ENCODE results near the gene GLG1.

GLG1 gene

DNA sequence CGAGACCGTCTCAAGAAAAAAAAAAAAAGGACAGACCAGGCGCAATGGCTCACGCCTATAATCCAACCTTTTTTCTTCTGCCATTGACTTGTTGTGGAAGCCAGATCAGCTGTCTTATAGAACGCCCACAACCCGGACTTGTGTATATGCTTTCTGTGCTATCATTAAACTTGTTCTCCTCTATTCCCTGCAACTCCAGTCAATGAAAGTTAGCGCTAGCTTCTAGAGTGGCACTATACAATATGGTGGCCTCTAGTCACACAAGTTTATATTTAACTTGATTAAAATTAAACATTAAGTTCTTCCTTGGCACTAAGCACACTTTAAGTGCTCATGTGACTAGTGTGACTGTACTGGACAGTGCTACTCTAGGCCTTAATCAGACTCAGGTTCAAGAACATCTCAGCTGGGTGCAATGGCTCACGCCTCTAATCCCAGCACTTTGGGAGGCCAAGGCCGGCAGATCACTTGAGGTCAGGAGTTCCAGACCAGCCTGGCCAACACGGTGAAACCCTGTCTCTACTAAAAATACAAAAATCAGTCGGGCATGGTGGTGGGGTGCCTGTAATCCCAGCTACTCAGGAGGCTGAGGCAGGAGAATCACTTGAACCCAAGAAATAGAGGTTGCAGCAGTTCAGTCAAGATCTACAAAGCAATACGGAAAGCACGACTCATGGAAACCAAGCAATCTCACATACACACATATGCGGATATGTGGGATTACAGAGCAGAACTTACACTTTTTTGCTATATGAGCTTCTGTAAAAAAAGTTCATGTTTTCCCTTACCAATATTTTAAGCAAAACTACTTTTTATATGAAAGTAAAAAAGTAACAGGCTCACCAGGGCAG lies 18.8 kb upstream of the GLG1 start:
- H3K27ac ChIP-seq: no peak overlapping the region
- TF ChIP-seq, protein P1, sequence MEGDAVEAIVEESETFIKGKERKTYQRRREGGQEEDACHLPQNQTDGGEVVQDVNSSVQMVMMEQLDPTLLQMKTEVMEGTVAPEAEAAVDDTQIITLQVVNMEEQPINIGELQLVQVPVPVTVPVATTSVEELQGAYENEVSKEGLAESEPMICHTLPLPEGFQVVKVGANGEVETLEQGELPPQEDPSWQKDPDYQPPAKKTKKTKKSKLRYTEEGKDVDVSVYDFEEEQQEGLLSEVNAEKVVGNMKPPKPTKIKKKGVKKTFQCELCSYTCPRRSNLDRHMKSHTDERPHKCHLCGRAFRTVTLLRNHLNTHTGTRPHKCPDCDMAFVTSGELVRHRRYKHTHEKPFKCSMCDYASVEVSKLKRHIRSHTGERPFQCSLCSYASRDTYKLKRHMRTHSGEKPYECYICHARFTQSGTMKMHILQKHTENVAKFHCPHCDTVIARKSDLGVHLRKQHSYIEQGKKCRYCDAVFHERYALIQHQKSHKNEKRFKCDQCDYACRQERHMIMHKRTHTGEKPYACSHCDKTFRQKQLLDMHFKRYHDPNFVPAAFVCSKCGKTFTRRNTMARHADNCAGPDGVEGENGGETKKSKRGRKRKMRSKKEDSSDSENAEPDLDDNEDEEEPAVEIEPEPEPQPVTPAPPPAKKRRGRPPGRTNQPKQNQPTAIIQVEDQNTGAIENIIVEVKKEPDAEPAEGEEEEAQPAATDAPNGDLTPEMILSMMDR (conservative IDR thresholded peaks at IDR 0.05): no peak
- no peak for TF ChIP-seq ZFX (IDR thresholded peaks at IDR 0.05)

DNA sequence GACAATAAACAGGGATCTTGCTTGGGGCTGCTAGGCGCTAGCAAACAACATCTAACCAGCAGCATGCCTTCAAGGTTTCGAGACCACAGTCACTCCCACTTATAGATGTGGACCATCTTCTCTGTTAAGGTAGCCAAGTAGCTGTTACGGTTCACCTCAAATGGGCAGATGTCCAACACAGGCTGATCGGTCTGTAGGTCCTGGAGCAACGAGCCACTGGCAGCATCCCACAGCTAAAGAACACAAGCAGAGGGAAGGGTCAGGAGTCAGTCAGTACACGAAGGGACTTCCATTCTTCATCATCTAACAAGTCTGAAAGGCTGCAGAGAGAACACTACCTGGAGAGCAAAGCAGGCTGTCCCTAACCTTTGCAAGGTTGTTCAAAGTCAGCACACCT lies 16.9 kb upstream of the GLG1 start:
- no peak overlapping the region for H3K27ac ChIP-seq
- TF ChIP-seq ZFX (IDR thresholded peaks at IDR 0.05): no peak
- TF ChIP-seq, protein P1 (conservative IDR thresholded peaks at IDR 0.05): no peak

DNA sequence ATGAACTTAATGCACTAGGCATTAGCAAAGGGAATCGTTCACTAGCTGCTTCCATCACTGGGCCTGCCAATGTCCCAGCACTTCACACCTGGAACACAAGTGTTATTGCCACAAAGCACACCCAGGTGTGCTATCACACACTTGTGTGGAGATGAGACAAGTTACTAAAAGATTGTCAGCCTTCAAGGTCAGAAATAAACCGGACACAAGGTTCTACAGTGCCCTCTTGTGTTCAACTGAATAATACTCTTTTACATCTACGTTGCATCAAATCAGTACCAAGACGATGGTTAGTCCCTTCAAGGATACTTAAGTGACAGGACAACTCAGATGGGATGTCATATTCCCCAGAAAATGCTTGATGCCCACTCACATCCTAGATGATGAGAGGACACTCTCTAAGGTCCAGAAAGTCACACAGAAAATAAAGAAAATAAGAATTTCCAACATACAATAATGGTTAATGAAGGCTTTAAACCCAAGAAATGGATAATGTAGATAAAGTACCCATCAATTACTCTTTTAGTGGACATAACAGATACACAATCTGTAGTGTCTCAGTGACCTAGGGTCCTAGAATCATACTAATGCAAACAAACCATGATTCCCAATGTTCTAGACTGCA lies 16.4 kb upstream of the GLG1 start:
- no peak overlapping the region for H3K27ac ChIP-seq
- TF ChIP-seq, protein P1 (conservative IDR thresholded peaks at IDR 0.05): peak; percentile 79
- no peak for TF ChIP-seq ZFX (IDR thresholded peaks at IDR 0.05)

DNA sequence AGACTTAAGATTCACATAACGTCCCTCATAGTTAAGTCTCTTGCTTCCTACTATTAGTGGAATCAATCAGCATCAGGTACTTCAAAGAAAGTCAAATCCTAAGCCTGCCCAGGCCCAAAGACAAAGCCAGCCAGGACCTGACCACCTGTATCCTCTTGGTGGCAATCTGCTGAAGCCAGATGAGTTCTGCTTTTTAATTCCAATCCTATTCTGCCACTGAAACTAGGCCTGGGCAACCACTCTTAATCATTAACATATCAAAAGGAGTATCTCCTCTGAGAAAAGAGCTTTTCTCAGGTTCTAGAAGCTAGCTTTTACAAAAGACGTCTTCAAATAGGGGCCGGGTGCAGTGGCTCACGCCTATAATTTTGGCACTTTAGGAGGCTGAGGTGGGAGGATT lies 15.1 kb upstream of the GLG1 start:
- no peak overlapping the region for H3K27ac ChIP-seq
- TF ChIP-seq, protein P1 (conservative IDR thresholded peaks at IDR 0.05): no peak
- TF ChIP-seq ZFX (IDR thresholded peaks at IDR 0.05): no peak

DNA sequence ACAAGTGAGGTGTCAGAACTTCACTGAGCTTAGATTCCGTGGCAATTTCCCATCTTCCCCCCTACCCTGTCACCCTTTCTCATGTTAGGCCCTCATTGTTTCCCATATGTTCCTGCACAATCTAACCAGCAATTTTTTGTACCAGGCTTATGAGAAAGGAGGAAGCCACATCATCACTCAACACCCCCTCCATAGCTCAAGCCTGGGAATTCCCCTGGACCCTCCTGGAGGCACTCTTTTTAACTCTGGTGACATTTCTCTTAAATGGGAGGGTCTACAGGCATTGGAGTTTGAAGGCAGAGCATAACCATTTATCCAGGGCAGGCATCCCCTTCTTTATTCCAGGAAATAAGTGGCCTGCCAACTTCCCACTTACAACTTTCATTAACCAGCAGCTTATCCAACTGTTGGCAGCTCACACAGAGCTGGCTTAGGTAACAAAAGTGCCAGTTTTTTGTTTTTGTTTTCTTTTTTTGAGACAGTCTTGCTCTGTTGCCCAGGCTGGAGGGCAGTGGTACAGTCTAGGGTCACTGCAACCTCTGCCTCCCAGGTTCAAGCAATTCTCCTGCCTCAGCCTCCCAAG lies 10.4 kb upstream of the GLG1 start:
- no peak for TF ChIP-seq ZFX (IDR thresholded peaks at IDR 0.05)
- TF ChIP-seq, protein P1 (conservative IDR thresholded peaks at IDR 0.05): no peak
- H3K27ac ChIP-seq: no peak overlapping the region

DNA sequence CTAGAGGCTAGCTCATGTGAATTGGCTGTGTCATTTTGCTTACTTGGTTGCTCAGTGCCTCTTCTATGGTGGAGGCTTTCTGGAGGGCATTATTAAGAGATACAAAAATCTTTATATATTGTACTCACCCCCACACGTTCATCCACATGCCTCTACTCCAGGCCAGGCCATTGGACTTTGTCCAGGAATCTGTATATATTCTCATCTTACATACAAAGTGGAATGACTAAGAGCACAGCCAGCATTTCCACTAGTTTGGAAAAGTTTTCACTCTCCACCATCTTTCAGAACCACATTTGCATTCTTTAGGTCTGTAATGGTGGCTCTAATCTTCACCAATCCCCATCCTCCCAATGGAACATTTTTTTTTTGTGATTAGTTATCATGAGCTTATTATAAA lies 4.8 kb upstream of the GLG1 start:
- TF ChIP-seq ZFX (IDR thresholded peaks at IDR 0.05): no peak
- TF ChIP-seq, protein P1 (conservative IDR thresholded peaks at IDR 0.05): no peak
- H3K27ac ChIP-seq: no peak overlapping the region

DNA sequence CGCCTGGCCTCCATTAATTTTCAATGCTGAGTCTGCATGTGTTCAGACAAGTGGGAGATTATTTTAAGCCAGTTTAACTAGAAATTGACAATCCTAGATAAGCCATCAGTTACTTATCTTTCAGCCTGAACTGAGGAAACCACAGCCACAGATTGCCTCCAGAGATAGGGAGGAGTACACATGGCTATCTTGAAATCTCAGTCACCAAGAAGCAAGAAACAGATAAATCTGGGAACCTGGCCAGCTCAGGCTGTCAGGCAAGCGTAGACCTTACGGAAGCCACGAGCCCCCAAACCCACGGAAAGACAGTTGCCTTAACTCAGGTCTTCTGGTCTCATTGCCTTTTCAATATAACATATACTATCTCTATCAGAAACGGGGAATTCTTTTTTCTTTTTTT lies 2.0 kb upstream of the GLG1 start:
- no peak overlapping the region for H3K27ac ChIP-seq
- TF ChIP-seq, protein P1 (conservative IDR thresholded peaks at IDR 0.05): no peak
- TF ChIP-seq ZFX (IDR thresholded peaks at IDR 0.05): no peak
